GM19395 (cell line): Measurements from ENCODE around the gene ATP6V1G2.
"Not testable (repeated sequence)": the region's sequence is repeated elsewhere in the genome, so short reads cannot be mapped to it uniquely, and the experiment has no call there.

ENCODE experiments used
- ATAC-seq: cut with Tn5 transposase; IDR thresholded peaks from one replicate; pipeline ENCODE4 v1.9.1; 2021; ENCODE audit warnings: mild to moderate bottlenecking, moderate library complexity; ENCODE audit not compliant: unreplicated experiment

ATP6V1G2 gene

DNA sequence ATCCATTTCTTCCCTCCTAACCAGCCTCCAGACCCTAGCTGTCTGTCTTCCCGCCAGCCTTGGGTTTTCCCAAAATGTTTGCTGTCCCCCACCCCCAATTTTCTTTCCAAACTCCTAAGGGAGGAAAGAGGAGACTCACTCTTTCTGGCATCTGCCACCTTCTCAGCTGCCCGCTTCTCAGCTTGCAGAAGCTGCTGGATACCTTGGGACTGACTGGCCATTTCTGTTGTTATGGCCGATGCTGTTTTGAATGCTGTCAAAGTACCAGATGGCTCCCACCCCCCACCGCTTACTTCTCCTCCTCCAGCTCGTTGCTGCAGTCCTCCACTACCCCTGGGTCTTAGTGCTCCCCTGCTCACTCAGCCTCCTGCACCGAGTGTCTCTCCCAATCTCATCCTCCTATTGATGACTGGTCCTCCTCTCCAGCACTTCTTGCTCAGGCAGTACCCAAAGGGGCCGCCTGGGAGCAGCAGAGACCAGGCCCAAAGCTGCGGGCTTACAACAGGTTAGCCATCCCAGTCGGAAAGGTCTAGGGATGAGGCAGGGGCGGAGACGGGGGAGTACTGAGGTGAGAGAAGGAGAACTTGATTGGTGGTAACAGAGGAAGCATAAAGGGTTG, at the start of gene ATP6V1G2:
Gene ATP6V1G2, minus strand, starts transcription at position 270 of the 619 bp plus-strand sequence. Its CDS starts 49 bp downstream, at position 221.
- no peak for ATAC-seq

DNA sequence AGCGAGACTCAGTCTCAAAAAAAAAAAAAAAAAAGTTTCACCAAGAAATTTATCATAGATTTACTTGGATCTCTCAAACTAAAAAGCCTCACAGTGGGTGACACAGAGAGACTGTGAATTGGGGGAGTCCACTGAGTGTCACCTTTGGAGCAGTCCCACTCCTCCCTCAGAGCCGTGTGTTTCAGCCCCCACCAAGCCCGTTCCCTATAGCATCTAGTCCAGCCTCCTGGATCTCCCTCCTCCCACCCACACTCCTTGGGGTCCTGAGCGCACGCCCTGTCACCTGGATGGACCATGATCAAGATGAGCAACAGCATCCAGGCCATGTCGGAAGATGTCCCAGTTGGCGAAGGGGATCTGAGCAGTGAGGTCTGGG, 46.0 kb upstream of the ATP6V1G2 start:
- peak; percentile 37 for ATAC-seq

- not testable (repeated sequence) for ATAC-seq
Observed at GRCh38 chr6:31590691-31591090, 44.3 kb upstream of the ATP6V1G2 start.

DNA sequence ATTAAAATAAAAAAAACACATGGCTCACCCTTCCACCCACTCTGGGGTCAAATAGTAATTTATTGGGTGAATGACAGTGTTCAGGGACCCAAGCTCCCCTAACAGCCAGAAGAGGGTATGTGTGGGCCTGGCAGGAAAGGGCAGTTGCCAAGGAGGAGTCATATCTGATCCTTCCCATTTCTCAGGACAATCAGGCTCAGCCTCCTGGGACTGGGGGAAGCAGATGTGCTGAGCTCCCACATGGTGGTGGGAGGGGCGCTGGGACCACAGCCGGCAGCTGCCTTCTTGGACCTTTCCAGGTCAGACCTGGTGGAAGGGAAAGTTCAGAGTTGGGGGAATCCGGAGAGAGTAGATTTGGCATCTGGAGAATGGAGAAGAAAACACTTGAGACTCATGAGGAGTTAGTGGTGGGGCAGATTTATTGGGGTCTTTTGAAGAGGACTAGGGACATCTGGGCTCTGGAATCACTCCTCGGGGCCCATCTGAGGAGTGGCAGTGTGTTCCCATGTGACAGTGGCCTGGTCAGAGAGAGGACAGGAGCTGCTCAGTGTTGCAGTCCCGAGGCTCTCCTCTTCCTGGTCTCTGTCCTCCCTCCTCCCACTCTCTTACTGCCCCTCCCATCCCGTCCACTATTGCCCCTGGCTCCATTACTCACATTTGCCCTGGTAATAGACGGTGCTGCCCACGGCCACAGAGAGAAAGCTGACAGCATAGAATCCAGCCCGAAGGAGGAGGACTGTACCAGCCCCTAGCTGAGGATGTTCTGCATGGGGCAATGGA, 42.7 kb upstream of the ATP6V1G2 start:
- ATAC-seq = no peak

GRCh38 chr6:31587791-31588777, 41.7 kb upstream of the ATP6V1G2 start:
- ATAC-seq = no peak

- ATAC-seq = no peak
Observed at GRCh38 chr6:31586599-31587281, 40.3 kb upstream of the ATP6V1G2 start.

DNA sequence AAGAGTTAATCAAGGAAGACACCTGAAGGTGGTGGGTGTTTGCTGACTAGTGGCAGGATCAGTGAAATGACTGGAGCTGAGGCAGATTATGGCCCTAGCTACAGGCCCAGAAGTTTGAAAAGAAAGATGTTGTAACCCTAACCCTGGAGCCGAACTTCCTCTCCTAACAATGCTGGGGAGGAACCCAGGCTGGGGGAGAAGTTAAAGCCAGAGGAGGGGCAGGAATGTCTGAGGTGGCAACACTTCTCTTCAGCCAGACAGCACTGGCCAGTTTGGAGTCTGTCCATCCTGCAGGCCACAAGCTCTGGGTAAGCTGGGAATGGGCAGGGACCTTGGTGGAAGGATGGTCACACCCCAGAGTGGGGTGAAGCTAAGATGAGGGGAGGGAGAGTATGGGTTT, 39.6 kb upstream of the ATP6V1G2 start, which contains the start of gene LST1:
Gene LST1, plus strand, starts transcription at position 270 of the 400 bp plus-strand sequence. CDS start 1,023 bp downstream, outside the sequence.
- no peak for ATAC-seq

- ATAC-seq = no peak
Observed at GRCh38 chr6:31585491-31585890, 39.1 kb upstream of the ATP6V1G2 start.

DNA sequence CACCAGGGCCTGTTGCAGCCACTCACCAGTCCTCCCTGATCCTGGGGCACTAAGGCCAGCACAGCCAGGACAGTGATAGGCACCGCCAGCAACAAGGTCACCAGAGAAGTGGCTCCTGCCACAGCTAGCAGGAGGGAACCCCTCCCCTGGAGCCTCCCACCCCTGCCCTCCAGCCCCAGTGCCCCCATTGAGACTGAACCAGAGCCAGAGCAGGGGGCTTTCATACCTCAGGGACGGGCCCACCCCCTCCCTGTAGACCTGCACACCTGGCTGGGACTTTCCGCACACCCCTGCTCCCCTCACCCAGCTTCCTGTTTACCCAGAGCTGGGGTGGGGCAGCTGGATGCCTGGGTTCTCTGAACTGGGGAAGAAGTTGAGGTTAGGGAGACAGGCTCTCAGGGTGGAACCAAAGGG, 35.8 kb upstream of the ATP6V1G2 start, which contains the start of gene LTB:
Gene LTB, minus strand, starts transcription at position 195 of the 414 bp plus-strand sequence. Its CDS starts 7 bp downstream, at position 188.
- ATAC-seq = no peak

DNA sequence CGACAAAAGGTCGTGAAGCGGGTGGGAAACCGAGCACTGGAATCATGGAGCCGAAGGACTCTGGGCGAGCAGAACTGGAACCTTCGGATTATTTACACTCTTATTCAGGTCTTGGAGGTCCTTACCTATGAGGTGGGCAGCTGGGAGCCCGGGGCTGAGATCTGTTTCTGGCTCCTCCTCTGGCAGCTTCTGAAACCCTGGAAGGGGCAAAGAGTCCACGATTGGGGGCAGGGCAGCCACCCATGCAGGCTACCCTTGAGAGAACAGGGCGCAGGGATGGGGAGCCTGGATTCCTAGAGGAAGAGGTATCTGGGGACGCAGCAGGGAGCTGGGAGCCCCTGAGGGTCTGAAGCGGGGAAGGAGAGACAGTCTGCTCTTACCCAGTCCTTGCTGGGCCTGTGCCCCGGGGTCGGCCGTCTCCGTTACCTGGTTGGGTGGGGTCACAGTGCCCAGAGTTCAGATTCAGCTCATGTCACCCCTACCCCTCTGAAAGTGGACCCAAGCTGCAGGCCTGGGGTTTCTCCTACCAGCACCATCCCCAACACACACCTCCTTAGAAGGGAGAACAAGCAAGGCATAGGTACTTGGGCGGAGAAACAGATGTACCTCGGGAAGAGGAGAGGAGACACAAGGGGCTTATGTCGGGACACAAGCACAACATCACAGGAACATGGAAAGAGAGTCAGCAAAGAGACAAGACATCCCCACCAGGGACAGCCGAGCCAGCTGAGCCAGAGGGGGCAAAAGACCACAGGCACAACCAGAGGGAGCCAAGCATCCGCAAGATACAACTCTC, 35.2 kb upstream of the ATP6V1G2 start:
- ATAC-seq = no peak

- peak; percentile 60 for ATAC-seq
Observed at GRCh38 chr6:31580807-31581433, 34.5 kb upstream of the ATP6V1G2 start.

DNA sequence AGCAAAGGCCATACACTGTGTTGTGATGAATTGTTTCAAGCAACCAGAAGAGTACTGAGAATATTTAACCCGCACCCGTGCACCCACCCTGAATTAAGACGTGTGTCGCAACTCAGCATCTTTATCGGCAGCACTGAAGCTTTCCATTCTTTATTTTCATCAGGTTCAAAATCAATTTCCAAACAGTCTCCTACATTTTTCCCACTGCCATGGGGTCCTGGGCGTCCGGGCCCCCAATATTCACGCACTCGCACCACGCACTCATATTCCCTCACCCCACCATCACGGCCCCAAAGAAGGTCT, 34.0 kb upstream of the ATP6V1G2 start:
- ATAC-seq = no peak

GRCh38 chr6:31579546-31580437, 33.4 kb upstream of the ATP6V1G2 start:
- no peak for ATAC-seq

DNA sequence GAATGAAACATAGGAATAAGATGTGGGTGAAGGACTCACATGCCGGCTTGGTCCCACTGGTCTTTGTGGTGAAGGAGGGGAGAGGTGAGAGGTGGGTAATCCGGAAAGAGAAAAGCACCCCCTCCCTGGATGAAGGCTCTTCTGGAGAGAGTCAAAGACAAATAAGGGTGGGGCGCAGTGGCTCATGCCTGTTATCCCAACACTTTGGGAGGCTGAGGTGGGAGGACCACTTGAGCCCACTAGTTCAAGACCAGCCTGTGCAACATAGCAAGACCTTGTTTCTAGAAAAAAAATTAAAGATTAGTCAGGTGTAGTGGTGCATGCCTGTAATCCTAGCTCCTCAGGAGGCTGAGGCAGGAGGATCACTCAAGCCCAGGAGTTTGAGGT, 32.7 kb upstream of the ATP6V1G2 start:
- ATAC-seq = no peak

DNA sequence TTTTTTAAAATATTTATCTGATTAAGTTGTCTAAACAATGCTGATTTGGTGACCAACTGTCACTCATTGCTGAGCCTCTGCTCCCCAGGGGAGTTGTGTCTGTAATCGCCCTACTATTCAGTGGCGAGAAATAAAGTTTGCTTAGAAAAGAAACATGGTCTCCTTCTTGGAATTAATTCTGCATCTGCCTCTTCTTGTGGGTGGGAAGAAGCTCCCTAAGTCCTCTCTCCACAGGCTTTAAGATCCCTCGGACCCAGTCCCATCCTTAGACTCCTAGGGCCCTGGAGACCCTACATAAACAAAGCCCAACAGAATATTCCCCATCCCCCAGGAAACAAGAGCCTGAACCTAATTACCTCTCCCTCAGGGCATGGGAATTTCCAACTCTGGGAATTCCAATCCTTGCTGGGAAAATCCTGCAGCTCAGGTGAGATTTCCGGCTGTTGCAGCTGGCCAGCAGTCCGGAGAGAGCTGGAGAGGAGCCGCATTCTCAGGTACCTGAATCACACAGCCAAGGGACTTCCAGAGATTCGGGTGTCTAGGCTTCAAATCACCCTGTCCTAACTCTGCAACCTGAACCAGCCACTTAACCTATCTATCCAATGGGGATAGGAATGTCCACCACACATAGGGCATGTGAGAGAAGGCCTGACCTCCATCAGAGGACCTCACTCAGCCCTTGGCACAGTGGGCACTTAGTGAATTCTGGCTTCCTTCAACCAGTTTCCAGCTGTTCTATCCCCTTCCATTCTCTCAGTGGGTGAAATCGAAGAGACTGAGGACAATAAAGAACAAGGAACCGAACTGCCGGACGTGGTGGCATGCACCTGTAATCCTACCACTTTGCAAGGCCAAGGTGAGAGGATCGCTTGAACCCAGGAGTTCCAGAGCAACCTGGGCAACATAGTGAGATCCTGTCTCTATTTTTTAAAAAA, 32.0 kb upstream of the ATP6V1G2 start:
- ATAC-seq = no peak

- no peak for ATAC-seq
Observed at GRCh38 chr6:31577579-31577966, 31.2 kb upstream of the ATP6V1G2 start.

DNA sequence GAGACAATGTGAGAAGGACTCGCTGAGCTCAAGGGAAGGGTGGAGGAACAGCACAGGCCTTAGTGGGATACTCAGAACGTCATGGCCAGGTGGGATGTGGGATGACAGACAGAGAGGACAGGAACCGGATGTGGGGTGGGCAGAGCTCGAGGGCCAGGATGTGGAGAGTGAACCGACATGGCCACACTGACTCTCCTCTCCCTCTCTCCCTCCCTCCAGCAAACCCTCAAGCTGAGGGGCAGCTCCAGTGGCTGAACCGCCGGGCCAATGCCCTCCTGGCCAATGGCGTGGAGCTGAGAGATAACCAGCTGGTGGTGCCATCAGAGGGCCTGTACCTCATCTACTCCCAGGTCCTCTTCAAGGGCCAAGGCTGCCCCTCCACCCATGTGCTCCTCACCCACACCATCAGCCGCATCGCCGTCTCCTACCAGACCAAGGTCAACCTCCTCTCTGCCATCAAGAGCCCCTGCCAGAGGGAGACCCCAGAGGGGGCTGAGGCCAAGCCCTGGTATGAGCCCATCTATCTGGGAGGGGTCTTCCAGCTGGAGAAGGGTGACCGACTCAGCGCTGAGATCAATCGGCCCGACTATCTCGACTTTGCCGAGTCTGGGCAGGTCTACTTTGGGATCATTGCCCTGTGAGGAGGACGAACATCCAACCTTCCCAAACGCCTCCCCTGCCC, 30.6 kb upstream of the ATP6V1G2 start:
- ATAC-seq = no peak
